HG03103 (cell line): ENCODE results near the gene IGF1.
A peak's percentile ranks its signal among the peaks of the same experiment; 100 is the strongest.

Source experiments
- ATAC-seq: cut with Tn5 transposase; IDR thresholded peaks from one replicate; pipeline ENCODE4 v1.9.1; 2021; ENCODE audit warnings: low read depth; ENCODE audit not compliant: unreplicated experiment

IGF1 gene

DNA sequence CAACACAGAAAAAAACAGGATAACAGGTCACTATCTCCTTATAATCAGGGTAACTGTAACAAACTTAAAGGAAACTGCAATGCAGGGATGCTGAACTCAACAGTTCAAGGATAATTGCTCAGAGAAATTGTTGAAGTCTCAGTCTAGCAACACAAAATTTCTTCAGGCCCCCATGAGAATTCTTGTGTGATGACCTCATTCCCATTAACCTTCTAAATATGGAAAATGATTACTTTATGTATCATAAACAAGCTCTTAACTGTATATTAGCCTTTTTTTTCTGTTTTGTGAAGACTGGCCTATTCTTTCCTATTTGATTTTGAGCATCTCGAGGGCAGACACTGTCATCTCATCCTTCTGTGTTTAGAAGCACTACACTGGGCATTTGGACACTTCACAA lies 47.1 kb downstream of the IGF1 start:
- no peak for ATAC-seq

GRCh38 chr12:102430661-102431060 lies 49.7 kb downstream of the IGF1 start:
- no peak for ATAC-seq

DNA sequence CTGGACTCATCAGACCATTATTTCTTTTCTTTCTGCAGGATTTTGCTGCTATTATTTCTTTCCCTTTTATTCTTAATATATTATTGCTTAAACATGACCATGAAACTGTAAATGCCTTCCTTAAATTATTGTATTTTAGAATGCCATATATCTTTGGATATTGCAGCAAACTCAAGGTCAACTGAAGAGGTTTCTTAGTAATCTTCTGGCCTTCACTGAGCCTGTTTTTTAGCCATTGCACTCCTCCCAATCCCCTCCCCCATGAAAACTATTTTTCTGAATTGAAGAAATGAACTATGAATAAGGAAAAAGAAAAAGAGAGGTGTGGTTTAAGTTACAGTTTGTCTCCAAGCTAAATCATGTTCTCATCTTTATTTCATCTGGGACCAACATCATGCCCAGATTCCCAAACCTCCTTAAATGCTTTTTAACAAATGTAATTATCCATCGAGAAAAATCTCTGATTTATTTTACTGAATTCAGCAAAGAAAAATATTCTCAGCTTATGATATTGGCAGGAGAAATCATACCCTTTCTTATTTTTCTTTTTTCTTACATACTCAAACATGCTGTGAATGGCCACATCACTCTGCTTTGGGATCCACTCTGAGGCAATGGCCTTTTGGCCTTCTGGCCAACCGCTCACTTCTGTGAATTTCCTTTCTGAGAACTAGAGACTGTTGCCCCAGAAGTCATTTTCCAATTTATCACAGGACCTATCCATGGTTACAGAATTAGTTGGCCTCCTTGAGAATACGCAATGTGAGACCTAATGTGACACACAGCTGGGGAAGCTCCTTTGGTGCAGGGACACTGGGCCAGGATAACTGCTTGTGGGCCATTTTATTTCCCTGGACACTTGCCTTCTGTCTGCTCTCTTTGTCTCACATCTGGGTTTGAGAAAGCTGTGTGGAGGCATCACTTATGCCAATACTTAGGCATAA lies 50.9 kb downstream of the IGF1 start:
- no peak for ATAC-seq

- ATAC-seq: no peak
Measured at GRCh38 chr12:102427543-102427941, 52.8 kb downstream of the IGF1 start.

GRCh38 chr12:102426599-102427542 lies 53.5 kb downstream of the IGF1 start:
- ATAC-seq: no peak

DNA sequence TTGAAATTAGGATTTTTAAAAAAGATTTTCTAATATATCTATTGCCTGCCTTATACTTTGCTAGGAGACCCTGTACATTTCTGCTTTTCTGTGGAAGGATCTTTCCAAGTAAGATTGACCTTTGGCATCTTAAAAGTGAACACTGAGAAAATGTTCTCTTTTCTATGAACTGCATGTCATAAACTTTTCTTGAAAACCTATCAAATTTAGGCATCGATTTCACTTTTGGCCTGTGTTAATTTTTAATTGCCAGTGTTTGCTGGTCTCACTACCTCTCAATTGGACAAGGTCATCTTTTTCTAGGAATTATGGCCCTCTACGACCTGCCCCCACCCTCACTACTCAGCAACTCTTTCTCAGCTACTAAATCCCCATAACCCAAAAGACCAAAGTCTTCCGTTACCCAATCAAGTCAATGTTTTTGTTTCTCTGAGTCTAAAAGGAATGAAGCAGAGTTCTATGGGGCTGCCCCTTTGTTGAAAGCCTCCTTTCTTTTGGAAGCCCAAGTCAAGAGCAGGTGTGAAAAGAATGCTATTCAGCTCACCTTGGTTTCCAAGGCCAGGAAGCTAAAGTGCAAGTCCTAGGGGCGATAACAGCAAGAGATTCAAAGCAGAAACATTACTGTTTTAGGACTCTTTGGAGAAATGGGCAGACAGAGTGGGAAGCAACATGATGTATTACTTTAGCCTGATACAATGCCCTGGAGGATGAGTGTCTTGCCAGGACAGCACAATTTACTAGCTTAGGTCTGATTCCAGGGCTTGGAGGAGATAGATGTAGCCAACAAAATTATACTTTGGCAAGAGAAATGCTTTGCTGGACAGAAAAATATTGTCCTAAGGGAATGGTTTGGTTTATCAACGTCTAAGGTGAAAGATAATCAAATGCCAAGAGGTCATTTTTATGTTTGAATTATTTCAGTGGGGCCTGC lies 55.0 kb downstream of the IGF1 start:
- no peak for ATAC-seq

DNA sequence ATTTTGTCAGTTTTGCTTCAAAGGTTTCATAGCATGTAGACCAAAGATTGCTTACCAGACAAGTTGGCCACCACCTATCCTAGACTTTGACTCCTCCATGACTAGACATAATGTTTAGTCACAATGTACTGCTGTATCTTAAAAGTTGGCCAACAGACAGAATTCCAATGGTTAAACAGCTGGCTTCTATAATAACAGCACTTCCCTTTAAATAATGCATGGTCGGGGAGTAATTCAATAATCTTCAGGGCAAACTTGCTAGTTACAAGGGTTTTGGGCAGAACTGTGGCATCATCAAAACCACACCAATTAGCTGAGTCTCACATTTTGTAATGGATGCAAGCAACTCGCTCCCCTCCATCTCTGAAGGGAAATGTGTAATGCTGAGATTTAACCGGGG lies 56.9 kb downstream of the IGF1 start:
- ATAC-seq: no peak

- ATAC-seq: no peak
Measured at GRCh38 chr12:102421802-102422583, 58.4 kb downstream of the IGF1 start.

GRCh38 chr12:102419094-102419764 lies 61.1 kb downstream of the IGF1 start:
- no peak for ATAC-seq

GRCh38 chr12:102417055-102417454 lies 63.3 kb downstream of the IGF1 start:
- ATAC-seq: no peak

- ATAC-seq: no peak
Measured at GRCh38 chr12:102415515-102415914, 64.8 kb downstream of the IGF1 start.

GRCh38 chr12:102413396-102413795 lies 67.0 kb downstream of the IGF1 start:
- no peak for ATAC-seq

DNA sequence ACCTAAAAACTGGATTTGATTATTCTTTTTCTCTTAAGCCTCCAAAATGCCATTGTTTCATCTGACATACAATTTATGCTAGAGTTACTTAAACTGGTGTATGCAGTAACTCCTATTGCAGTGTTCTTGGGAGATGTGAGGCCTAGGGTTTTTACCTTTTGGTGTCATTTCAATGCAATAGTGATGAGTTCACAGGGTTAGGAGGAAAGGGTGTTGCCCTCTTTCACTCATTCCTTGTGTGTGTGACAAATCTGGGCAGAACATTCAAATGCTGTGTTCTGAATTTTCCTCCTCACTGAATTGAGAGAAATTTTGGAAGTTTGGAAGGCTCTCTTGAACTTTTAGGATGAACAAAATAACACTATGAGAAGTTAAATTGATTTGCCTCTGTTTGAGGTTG lies 69.9 kb downstream of the IGF1 start:
- ATAC-seq: no peak

GRCh38 chr12:102408487-102409297 lies 71.7 kb downstream of the IGF1 start:
- no peak for ATAC-seq

GRCh38 chr12:102407776-102408486 lies 72.4 kb downstream of the IGF1 start:
- no peak for ATAC-seq

DNA sequence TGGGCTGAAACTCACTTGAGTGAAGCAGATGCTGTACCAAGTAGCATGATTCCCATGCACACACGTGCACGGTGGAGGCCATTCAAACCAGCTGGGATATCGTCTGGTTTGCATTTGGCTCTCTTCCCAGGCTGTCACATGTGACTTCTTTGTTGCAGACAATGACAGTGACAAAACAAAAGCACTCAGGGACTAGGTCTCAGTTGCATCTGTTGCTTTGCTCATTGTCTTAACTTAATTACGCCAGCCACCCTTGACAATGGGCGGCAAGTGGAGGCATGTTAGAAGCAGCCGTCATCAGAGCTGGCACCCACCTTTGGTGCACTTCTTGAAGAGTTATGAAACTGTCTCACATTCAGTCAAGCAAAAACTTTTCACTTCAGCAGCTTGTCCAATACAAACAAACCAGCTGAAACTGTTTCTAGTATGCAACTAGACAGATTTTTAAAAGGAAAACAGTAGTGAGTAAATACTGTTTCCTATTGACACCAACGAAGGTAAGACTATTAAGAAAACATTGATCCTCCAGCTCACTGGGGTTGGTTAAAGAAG lies 74.3 kb downstream of the IGF1 start:
- ATAC-seq: peak; percentile 50

DNA sequence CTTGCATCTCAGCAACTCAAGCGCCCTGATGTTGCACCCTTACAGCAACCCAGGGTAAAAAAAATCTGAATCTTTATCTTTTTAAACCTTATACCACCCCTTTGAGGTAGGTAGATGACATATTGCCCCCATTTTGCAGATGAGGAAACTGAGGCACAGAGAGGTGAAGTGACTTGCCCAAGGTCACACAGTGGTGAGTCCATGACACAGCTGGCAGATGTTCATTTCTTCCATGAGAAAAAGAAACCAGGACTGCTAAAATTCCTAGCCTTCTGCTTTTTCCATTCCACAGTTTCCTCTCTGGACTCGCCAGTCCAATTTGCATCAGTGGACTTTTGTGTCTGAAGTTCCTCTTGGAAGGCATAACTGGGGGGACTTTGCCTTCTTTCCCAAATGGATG lies 79.3 kb downstream of the IGF1 start:
- ATAC-seq: no peak
